Panc1 (cell line): Measurements from ENCODE around the gene MRPL38. TPM values are rescaled to one million over a fixed set of nuclear protein-coding genes. Genes with fewer than 3 reads are reported as not detected.

Experiments
- ATAC-seq: fragments of 200-7000 bp; cut with Tn5 transposase; 2 replicates; pipeline ENCODE4 v1.9.1; 2020; ENCODE audit warnings: mild to moderate bottlenecking, moderate library complexity
- BruUV-seq: library from RNA; stranded (reverse); fragments of 400-500 nt; replicated peaks from 2 replicates; lab custom pipeline; 2021; lab: Mats Ljungman, UMichigan
- CTCF ChIA-PET: fragments of 300-600 bp; sonication (Branson Sonifier 250); formaldehyde crosslinking; loops from one replicate; lab custom pipeline; 2022; ENCODE audit warnings: antibody characterized with exemption; lab: Charles Lee
- POLR2A ChIA-PET: fragments of 300-600 bp; sonication (Branson Sonifier 250); formaldehyde crosslinking; loops from one replicate; lab custom pipeline; 2022; ENCODE audit warnings: antibody characterized with exemption; lab: Charles Lee
- DNase-seq: peaks from one replicate; pipeline ENCODE4 v3.0.0-alpha.2; 2010; ENCODE audit warnings: low read depth, low spot score
- H3K27ac ChIP-seq: 2 replicates; pipeline ENCODE4 v1.5.1; 2011; ENCODE audit warnings: mild to moderate bottlenecking, low read length, inconsistent platforms
- H3K27me3 ChIP-seq: fragments of 200-500 bp; sonication (Bioruptor generic); 2 replicates; pipeline ENCODE4 v1.6.0; 2014; ENCODE audit warnings: low read length, inconsistent platforms; ENCODE audit not compliant: control insufficient read depth, insufficient read depth
- H3K36me3 ChIP-seq: fragments of 200-500 bp; sonication (Bioruptor generic); 2 replicates; pipeline ENCODE4 v1.5.1; 2014; ENCODE audit warnings: inconsistent platforms, mild to moderate bottlenecking, low read length, moderate library complexity; ENCODE audit not compliant: control insufficient read depth, insufficient read depth
- H3K4me1 ChIP-seq: 2 replicates; pipeline ENCODE4 v1.5.1; 2011; ENCODE audit warnings: inconsistent platforms, mild to moderate bottlenecking, low read length, moderate library complexity; ENCODE audit not compliant: control insufficient read depth, insufficient read depth
- H3K4me3 ChIP-seq, 2 experiments: 2 replicates each; pipeline ENCODE4 v1.5.1; 2011 to 2012; ENCODE audit warnings: low read depth in 2 of 2, low read length in 2 of 2, mild to moderate bottlenecking in 2 of 2, inconsistent platforms in 1 of 2, moderate library complexity in 1 of 2
- H3K9me3 ChIP-seq: fragments of 200-500 bp; sonication (Bioruptor generic); 2 replicates; pipeline ENCODE4 v1.5.1; 2014; ENCODE audit warnings: low read depth, mild to moderate bottlenecking, inconsistent platforms, low read length, moderate library complexity; ENCODE audit not compliant: control insufficient read depth, insufficient read depth
- CTCF ChIP-seq: fragments of 450-650 bp; IDR thresholded peaks from 2 replicates; pipeline ENCODE4 v1.5.1; 2017; ENCODE audit warnings: mild to moderate bottlenecking
- POLR2AphosphoS5 ChIP-seq: IDR thresholded peaks from 2 replicates; pipeline ENCODE4 v1.6.1; 2012; ENCODE audit warnings: mild to moderate bottlenecking, low read depth, low read length, moderate library complexity
- SIN3A ChIP-seq: IDR thresholded peaks from 2 replicates; pipeline ENCODE4 v1.6.1; 2012; ENCODE audit warnings: low read depth, mild to moderate bottlenecking, low read length, moderate library complexity, borderline replicate concordance; ENCODE audit not compliant: insufficient read depth
- TCF7L2 ChIP-seq: IDR thresholded peaks from 2 replicates; pipeline ENCODE4 v1.6.1; 2011; ENCODE audit warnings: mild to moderate bottlenecking, low read depth, low read length, inconsistent platforms
- in situ Hi-C: cut with HindIII; loops from 2 replicates; pipeline ENCODE4 v1.10.0; 2016; ENCODE audit warnings: low sequenced_read_pairs, low pct_unique_long_range_greater_than_20kb
- intact Hi-C: fragments of 100-400 bp; cut with micrococcal nuclease; formaldehyde crosslinking; loops from one replicate; pipeline ENCODE4 v1.10.0; 2022; ENCODE audit not compliant: unreplicated experiment
- total RNA-seq: library from RNA; stranded (reverse); gene quantifications from one replicate; pipeline ENCODE4 v1.2.1, GENCODE V29; 2021; ENCODE audit not compliant: unreplicated experiment
- TF ChIP-seq, protein P1 (sequence below), 2 experiments: IDR thresholded peaks; 2 replicates each; pipeline ENCODE4 v1.6.1; 2011 to 2012; ENCODE audit warnings: low read depth in 2 of 2, control low read depth in 1 of 2, low read length in 1 of 2, mild to moderate bottlenecking in 1 of 2, moderate library complexity in 1 of 2; ENCODE audit not compliant: insufficient read depth in 1 of 2

MRPL38 gene
- total RNA-seq, 1 experiment from 2014 or later, result 165 TPM

GRCh38 chr17:75897160-75898019 lies 7.3 kb downstream of the MRPL38 start:
- CTCF ChIA-PET, result interaction anchor here (0.7 kb wide), 1 partner anchor 615 kb away, joined by 6 read pairs; no protein-coding TSS in a partner anchor
- intact Hi-C loops, result no loop called here
- ATAC-seq (no peak; the same call in 1 of the 2 replicates), DNase-seq (no peak)
- BruUV-seq, result no TSS peak
- no peaks in the 10 kb centered on the region for H3K9me3 ChIP-seq
- H3K4me3 ChIP-seq, result peak overlapping the region; percentile 72
- peaks cover 19% of the 10 kb centered on the region for H3K4me1 ChIP-seq
- POLR2A ChIA-PET, result interaction anchor here (0.5 to 0.7 kb wide), 3 partner anchors 71 to 176 kb away, joined by 5 to 11 read pairs (median 5); a partner anchor contains a TSS
- no peaks in the 10 kb centered on the region for H3K27me3 ChIP-seq
- H3K27ac ChIP-seq, result peak overlapping the region; percentile 67
- in situ Hi-C loops, result no loop called here
- H3K36me3 ChIP-seq, result peaks cover 7% of the 10 kb centered on the region
- TF ChIP-seq SIN3A (no peak), TCF7L2 (no peak), CTCF (no peak), POLR2AphosphoS5 (peak; percentile 20)
- TF ChIP-seq, protein P1, sequence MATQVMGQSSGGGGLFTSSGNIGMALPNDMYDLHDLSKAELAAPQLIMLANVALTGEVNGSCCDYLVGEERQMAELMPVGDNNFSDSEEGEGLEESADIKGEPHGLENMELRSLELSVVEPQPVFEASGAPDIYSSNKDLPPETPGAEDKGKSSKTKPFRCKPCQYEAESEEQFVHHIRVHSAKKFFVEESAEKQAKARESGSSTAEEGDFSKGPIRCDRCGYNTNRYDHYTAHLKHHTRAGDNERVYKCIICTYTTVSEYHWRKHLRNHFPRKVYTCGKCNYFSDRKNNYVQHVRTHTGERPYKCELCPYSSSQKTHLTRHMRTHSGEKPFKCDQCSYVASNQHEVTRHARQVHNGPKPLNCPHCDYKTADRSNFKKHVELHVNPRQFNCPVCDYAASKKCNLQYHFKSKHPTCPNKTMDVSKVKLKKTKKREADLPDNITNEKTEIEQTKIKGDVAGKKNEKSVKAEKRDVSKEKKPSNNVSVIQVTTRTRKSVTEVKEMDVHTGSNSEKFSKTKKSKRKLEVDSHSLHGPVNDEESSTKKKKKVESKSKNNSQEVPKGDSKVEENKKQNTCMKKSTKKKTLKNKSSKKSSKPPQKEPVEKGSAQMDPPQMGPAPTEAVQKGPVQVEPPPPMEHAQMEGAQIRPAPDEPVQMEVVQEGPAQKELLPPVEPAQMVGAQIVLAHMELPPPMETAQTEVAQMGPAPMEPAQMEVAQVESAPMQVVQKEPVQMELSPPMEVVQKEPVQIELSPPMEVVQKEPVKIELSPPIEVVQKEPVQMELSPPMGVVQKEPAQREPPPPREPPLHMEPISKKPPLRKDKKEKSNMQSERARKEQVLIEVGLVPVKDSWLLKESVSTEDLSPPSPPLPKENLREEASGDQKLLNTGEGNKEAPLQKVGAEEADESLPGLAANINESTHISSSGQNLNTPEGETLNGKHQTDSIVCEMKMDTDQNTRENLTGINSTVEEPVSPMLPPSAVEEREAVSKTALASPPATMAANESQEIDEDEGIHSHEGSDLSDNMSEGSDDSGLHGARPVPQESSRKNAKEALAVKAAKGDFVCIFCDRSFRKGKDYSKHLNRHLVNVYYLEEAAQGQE (IDR thresholded peaks at IDR 0.05; ENCODE audit: insufficient read depth in 1 of 2, low read depth in 2 of 2, low read length in 1 of 2), result no peak

DNA sequence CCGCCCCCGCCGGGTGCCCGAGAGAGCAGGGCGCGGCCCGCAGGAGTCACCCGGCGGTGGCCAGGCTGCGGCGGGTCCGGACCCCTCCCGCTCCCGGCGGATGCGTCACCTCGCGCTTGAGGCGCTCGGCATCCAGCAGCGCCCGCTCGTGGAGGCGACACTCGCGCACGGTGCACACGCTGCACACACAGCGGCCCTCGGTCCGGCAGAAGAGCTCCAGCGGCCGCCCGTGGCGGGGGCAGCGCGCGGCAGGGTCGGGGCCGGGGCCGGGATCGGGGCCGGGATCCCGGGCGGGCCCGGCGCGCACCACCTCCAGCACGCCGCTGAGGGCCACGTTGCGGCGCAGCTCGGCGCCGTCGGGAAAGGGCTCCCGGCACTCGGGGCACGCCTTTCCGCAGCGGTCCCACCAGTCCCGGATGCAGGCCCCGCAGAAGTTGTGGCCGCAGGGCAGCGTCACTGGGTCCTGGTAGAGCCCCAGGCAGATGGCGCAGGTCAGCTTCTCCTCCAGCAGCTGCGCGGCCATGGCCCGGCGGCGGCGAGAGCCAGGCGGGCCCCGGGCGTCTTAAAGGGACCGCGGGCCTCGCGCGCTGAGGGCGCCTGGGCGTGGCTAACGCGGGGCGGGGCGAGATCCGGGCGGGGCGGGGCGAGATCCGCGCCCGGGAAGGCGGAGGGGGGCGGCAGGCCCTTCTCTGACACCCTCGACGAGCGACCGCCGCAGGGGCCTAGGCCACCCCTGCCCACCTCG lies 8.1 kb downstream of the MRPL38 start, which contains the start of gene TRIM65:
Gene TRIM65 (minus strand): TSS at position 537 of the 745 bp plus-strand sequence. CDS start 14 bp downstream, at position 523.
- peak; percentile 87 for ATAC-seq
- no peaks in the 10 kb centered on the region for H3K27me3 ChIP-seq
- H3K27ac ChIP-seq, result peak within 1 kb of the TSS; percentile 88
- no peak for DNase-seq
- in situ Hi-C loops (no loop called here), intact Hi-C loops (no loop called here)
- H3K4me1 ChIP-seq, result peaks cover 19% of the 10 kb centered on the region
- POLR2A ChIA-PET, result interaction anchor here (0.5 to 0.7 kb wide), 6 partner anchors 14 to 800 kb away, joined by 3 to 11 read pairs (median 8); a partner anchor contains a TSS
- H3K9me3 ChIP-seq, result no peaks in the 10 kb centered on the region
- BruUV-seq, result no TSS peak
- H3K4me3 ChIP-seq, result peak within 1 kb of the TSS; percentile 72
- TF ChIP-seq POLR2AphosphoS5 (peak; percentile 80), TCF7L2 (no peak), CTCF (peak; percentile 62), SIN3A (peak; percentile 87)
- TF ChIP-seq, protein P1 (IDR thresholded peaks at IDR 0.05; ENCODE audit: insufficient read depth in 1 of 2, low read depth in 2 of 2, low read length in 1 of 2), result 0 out of 4 replicates have a peak, but pooled peaks of 1 of the 2 experiments have one; percentile 7
- peaks cover 6% of the 10 kb centered on the region for H3K36me3 ChIP-seq
- CTCF ChIA-PET, result interaction anchor here (0.7 kb wide), 1 partner anchor 616 kb away, joined by 6 read pairs; no protein-coding TSS in a partner anchor
